ENCODE results near the gene SMIM5. TPM values are rescaled to one million over a fixed set of nuclear protein-coding genes. Genes with fewer than 3 reads are reported as not detected.
A peak's percentile ranks its signal among the peaks of the same experiment; 100 is the strongest.

The SMIM5 gene
- total and polyA plus RNA-seq, 2 of the 13 experiments (the other 11 are each of a cell fraction or from before 2014, with no cell fraction given): not detected

DNA sequence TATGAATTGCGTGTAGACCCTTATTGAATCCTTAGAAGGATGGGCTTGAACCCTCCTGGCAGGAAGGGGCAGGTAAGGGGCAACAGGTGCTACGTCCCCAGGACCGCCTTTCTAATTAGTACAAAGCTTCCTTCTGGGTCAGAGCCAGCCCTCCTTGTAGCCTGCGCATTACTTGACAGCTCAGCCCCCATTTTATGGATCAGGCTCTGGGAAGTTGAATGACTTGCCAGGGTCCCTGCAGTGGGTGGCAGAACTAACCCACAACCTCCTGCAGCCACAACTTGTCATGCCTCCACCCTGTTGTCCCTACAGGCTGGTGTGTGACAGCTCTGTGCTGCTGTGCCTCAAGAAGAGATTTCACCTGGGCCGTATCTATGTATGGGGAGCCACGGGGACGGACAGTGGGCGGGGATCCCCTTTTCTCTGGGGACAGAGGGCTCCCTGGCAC, 42.9 kb upstream of the SMIM5 start:
- no peak for TF ChIP-seq GABPB1 (CRISPR knock-in tag; IDR thresholded peaks at IDR 0.05)
- TF ChIP-seq ETV6 (CRISPR knock-in tag; conservative IDR thresholded peaks at IDR 0.05): no peak
- TF ChIP-seq, protein P1, sequence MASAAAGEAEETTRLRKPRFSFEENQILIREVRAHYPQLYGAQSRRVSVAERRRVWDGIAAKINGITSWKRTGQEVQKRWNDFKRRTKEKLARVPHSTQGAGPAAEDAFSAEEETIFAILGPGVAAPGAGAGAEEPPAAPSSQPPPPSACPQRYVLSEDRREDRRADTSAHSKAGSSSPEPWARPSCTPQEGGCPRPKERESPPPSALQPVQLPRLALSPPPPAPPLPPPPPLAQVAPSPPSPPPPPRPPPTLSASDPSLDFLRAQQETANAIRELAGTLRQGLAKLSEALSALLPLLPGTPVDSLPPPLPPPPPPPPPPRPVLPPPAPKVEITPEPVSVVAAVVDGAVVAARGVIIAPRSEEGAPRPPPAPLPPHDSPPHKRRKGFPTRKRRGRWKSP (CRISPR knock-in tag; IDR thresholded peaks at IDR 0.05): no peak
- TF ChIP-seq SP5 (CRISPR knock-in tag; IDR thresholded peaks at IDR 0.05; ENCODE audit: borderline replicate concordance, low read depth): no peak
- no peak for TF ChIP-seq ZNF549 (CRISPR knock-in tag; IDR thresholded peaks at IDR 0.05)
- TF ChIP-seq IKZF4 (CRISPR knock-in tag; IDR thresholded peaks at IDR 0.05; ENCODE audit: borderline replicate concordance, low read depth, not compliant biosample characterization): peak; percentile 15
- TF ChIP-seq ZNF672 (CRISPR knock-in tag; IDR thresholded peaks at IDR 0.05): no peak
- no peak for TF ChIP-seq ESRRA (CRISPR knock-in tag; IDR thresholded peaks at IDR 0.05; ENCODE audit: low read depth)
- Histone ChIP-seq H2AFZ (ENCODE audit: low read length) (no peak overlapping the region), H3K79me2 (ENCODE audit: insufficient read depth, low read length) (no peaks in the 10 kb centered on the region), H3K9me3 (ENCODE audit: low read length) (no peaks in the 10 kb centered on the region), H3K27ac (ENCODE audit: extremely low read length, insufficient read depth, low read length) (no peak overlapping the region), H3K27me3 (ENCODE audit: control insufficient read depth in 1 of 2, insufficient read depth in 2 of 2, low read length in 2 of 2) (peaks cover 13 to 17% of the 10 kb centered on the region in 2 experiments; a peak in 4 of 5 replicates), H3K9ac (ENCODE audit: insufficient read depth, low read depth, low read length) (no peak overlapping the region), H3K36me3 (replicated peaks in 1 of 2; ENCODE audit: control insufficient read depth in 1 of 2, insufficient read depth in 2 of 2, low read length in 2 of 2) (no peaks in the 10 kb centered on the region), H3K4me3 (replicated peaks in 1 of 3; ENCODE audit: insufficient read depth in 1 of 3, low read depth in 2 of 3, low read length in 3 of 3) (peak overlapping the region in 1 of 3 experiments; percentile 75; a peak in 1 of 6 replicates), H3K4me1 (ENCODE audit: insufficient read depth, low read length) (peaks cover 29% of the 10 kb centered on the region), H4K20me1 (ENCODE audit: insufficient read depth, low read length) (no peaks in the 10 kb centered on the region), H3K4me2 (ENCODE audit: low read depth, low read length) (peak overlapping the region; percentile 50; the same call in 1 of the 2 replicates)
- CTCF ChIA-PET (ENCODE audit: low intra/inter-chr PET ratio, low total read pairs): no interaction called here
- ATAC-seq (0 out of 3 replicates have a peak, but pooled peaks have one; percentile 3), FAIRE-seq (no peak), DNase-seq (ENCODE audit: low spot score) (no peak)
- BruUV-seq (replicated peaks): no TSS peak
- POLR2A ChIA-PET: interaction anchor here (0.9 to 2.1 kb wide), 3 partner anchors 9 to 190 kb away, joined by 3 to 8 read pairs (median 3); no protein-coding TSS in a partner anchor
- in situ Hi-C loops (cut with HindIII; ENCODE audit: extremely low pct_ligation_motif_present, low pct_unique_long_range_greater_than_20kb) (loop anchor here (10.0 kb wide), 1 partner anchor 166 kb away; no protein-coding TSS in a partner anchor), intact Hi-C loops (cut with micrococcal nuclease; ENCODE audit: unreplicated experiment) (no loop called here)
- 39% methylated on average over 8 of the region's 8 CpGs for WGBS (ENCODE audit: low lambda C conversion rate)

Data from HepG2 (cell line).